ENCODE measurements around the gene LTBP4.
"Not testable (repeated sequence)": the region's sequence is repeated elsewhere in the genome, so short reads cannot be mapped to it uniquely, and the experiment has no call there.

LTBP4 gene, protein sequence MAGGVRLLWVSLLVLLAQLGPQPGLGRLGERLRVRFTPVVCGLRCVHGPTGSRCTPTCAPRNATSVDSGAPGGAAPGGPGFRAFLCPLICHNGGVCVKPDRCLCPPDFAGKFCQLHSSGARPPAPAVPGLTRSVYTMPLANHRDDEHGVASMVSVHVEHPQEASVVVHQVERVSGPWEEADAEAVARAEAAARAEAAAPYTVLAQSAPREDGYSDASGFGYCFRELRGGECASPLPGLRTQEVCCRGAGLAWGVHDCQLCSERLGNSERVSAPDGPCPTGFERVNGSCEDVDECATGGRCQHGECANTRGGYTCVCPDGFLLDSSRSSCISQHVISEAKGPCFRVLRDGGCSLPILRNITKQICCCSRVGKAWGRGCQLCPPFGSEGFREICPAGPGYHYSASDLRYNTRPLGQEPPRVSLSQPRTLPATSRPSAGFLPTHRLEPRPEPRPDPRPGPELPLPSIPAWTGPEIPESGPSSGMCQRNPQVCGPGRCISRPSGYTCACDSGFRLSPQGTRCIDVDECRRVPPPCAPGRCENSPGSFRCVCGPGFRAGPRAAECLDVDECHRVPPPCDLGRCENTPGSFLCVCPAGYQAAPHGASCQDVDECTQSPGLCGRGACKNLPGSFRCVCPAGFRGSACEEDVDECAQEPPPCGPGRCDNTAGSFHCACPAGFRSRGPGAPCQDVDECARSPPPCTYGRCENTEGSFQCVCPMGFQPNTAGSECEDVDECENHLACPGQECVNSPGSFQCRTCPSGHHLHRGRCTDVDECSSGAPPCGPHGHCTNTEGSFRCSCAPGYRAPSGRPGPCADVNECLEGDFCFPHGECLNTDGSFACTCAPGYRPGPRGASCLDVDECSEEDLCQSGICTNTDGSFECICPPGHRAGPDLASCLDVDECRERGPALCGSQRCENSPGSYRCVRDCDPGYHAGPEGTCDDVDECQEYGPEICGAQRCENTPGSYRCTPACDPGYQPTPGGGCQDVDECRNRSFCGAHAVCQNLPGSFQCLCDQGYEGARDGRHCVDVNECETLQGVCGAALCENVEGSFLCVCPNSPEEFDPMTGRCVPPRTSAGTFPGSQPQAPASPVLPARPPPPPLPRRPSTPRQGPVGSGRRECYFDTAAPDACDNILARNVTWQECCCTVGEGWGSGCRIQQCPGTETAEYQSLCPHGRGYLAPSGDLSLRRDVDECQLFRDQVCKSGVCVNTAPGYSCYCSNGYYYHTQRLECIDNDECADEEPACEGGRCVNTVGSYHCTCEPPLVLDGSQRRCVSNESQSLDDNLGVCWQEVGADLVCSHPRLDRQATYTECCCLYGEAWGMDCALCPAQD (N-terminal part only)

GRCh38 chr19:40601134-40601974 is at the start of gene LTBP4:
TSS of gene LTBP4 (plus strand) at chr19:40601369. CDS start at chr19:40601388, 19 bp downstream.
- peak in 10 of 56 donors; percentile 15 to 71 (median 30) for DNase-seq

- DNase-seq, result no peak
Observed at GRCh38 chr19:40552848-40553247, 48.3 kb upstream of the LTBP4 start.

GRCh38 chr19:40553885-40554857 is 47.0 kb upstream of the LTBP4 start:
- DNase-seq, result no peak

DNA sequence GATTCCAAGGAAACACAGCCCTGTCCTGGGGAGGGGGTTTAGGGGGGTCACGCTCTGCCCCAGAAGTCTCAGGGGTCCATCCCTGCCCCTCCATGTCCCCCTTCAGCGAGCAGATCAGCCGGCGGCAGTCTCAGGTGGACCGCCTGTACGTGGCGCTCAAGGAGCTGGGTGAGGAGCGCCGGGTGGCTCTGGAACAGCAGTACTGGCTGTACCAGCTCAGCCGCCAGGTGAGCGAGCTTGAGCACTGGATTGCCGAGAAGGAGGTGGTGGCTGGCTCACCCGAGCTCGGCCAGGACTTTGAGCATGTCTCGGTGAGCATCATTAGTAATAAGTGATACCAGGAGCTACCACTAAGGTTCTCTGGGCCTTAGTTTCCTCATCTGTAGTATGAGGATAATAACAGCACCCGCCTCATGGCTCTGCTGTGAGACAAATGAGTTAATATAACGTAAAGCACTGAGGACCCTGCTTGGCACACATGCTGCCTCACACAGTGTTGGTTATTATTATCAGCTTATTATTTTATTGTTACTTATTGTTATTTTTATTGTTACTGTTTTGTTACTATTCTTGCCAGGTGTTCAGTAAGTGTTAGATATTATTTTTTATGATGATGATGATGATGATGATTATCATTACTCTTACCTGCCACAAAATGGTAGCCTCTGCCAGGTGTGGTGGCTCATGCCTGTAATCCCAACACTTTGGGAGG is 45.0 kb upstream of the LTBP4 start:
- DNase-seq, result no peak

DNA sequence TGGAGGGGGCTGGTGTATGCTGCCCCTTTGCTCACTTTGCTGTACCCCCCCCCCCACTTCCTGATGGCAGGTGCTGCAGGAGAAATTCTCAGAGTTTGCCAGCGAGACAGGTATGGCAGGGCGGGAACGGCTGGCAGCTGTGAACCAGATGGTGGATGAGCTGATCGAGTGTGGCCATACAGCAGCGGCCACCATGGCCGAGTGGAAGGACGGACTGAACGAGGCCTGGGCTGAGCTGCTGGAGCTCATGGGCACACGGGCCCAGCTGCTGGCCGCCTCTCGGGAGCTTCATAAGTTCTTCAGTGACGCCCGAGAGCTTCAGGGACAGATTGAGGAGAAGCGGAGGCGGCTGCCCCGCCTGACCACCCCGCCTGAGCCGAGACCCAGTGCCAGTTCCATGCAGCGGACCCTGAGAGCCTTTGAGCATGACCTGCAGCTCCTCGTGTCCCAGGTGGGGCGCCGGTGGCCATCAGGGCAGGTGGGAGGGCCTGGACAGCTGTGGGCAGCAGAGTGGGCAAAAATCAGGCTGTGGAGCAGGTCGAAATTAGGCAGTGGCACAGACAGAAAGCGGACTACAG is 44.1 kb upstream of the LTBP4 start:
- no peak for DNase-seq

DNA sequence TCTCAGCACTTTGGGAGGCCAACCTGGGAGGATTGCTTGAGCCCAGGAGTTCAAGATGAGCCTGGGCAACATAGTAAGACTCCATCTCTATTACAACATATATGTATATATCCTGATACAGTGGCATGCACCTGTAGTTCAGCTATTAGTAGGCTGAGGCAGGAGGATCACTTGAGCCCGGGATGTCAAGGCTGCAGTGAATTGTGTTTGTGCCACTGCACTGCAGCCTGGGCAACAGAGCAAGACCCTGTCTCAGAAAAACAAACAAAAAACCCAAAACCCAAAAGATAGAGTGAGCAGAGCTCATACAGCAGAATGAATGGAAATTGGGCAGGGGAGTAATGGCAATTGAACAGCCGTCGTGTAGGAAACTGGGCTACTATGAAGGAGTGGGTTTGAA is 41.8 kb upstream of the LTBP4 start:
- no peak for DNase-seq

GRCh38 chr19:40560092-40560507 is 41.1 kb upstream of the LTBP4 start:
- no peak for DNase-seq

DNA sequence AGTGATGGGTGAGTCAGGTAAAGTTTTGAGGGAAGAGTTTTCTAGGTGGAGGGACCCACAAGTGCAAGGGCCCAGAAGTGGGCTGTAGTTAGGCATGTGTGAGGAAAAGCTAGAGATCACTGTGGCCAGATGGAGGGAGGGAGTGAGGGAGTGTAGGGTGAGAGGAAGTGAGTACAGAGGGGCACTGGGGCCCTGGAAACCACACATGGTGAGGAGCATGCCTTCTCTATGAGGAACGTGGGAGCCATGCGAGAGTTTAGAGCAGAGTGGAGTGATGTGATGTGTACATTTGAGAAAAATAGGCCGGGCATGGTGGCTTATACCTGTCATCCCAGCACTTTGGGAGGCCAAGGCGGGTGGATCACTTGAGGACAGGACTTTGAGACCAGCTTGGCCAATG is 39.2 kb upstream of the LTBP4 start:
- no peak for DNase-seq

DNA sequence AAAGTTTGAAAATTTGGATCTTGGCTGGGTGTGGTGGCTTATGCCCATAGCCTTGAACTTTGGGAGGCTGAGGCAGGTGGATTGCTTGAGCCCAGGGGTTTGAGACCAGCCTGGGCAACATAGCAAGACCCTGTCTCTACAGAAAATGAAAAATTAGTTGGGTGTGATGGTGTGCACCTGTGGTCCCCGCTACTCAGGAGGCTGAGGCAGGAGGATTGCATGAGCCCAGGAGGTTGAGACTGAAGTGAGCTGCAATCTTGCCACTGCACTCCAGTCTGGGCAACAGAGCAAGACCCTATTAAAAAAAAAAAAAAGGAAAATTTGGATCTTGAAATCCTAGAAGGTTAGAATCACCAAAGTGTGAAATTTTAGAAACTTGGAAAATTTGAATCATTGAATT is 36.6 kb upstream of the LTBP4 start:
- DNase-seq, result not testable (repeated sequence)

DNA sequence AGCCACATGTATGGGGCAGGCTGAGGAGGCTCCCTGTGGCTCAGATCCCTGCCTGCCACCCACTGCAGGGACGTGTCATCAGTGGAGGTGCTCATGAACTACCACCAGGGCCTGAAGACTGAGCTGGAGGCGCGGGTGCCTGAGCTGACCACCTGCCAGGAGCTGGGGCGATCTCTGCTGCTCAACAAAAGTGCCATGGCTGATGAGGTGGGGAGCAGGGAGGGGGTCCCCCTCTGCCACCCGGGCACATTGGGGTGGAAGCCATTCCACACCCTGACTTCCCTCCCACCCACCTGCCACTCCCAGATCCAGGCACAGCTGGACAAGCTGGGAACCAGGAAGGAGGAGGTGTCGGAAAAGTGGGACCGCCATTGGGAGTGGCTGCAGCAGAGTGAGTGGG is 35.8 kb upstream of the LTBP4 start:
- DNase-seq, result no peak

DNA sequence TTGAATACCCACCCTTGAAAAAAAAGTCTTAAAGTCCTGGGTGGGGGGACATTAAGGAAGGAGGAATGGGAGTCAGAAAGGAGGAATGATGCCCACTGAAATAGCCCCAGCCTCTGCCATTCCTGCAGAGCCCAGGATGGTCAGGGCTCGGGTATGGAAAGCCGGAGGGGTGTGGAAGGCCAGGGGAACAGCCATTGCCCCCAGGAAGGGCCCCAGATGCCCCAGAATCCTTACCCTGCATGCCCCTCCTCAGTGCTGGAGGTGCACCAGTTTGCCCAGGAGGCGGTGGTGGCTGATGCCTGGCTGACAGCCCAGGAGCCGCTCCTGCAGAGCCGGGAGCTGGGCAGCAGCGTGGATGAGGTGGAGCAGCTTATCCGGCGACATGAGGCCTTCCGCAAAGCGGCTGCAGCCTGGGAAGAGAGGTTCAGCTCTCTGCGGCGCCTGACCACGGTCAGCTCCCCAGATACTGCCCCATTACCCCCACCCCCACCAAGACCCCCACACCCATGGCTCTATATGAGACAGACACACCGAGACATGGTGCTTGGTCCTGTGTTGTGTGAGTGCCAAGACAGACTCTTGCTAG is 35.2 kb upstream of the LTBP4 start:
- DNase-seq, result no peak

- no peak for DNase-seq
Observed at GRCh38 chr19:40567040-40567749, 34.0 kb upstream of the LTBP4 start.

- DNase-seq, result no peak
Observed at GRCh38 chr19:40567750-40568494, 33.2 kb upstream of the LTBP4 start.

DNA sequence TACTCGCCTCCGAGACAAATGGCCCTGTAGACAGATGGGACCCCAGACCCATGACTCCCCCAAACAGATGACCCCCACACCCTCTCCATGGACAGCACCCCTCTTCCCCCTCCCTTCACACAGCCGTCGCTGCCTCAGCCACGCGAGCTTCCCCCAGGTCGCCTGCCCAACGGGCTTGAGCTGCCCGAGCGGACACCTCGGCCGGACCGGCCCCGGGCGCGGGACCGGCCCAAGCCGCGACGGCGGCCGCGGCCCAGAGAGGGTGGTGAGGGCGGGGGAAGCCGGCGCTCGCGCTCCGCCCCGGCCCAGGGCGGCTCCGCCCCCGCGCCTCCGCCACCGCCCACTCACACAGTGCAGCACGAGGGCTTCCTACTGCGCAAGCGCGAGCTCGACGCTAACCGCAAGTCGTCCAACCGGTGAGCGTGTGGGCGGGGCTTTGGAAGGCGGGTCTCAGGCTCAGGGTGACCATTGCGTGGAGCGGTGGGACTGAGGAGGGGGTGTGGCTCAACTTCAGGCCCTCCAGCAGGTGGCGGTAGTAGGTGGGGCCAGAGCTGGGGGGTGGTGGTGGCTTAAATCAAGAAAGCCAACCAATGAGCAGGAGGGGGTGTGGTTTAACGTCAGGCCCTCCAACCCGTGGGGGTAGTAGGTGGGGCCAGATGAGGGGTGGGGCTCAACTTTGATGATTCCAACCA is 30.7 kb upstream of the LTBP4 start:
- DNase-seq, result peak; percentile 73 to 99 (median 94)

DNA sequence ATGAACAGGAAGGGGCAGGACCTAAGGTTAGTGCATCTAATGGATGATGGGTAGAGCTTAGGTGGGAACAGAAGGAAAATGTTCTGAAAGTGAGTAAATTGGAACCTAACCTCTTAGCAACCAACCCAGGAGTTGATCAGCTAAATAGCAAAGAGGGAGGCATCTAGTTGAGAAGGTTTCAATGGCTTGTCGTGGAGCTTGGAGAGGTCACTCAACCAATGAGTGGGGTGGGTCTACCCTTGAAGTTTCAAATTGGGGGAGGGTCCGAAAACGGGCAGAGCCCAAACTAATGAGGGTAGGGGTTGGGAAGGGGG is 30.2 kb upstream of the LTBP4 start:
- no peak for DNase-seq
